Stimulated activated CD4-positive, alpha-beta T cell treated with anti-CD3 and anti-CD28 coated beads, Interleukin-2, amount 100 ng/mL, for 48 hours (primary cell): ENCODE data around the gene PBLD.
"Not testable (repeated sequence)": the region's sequence is repeated elsewhere in the genome, so short reads cannot be mapped to it uniquely, and the experiment has no call there.

ENCODE experiments used
- DNase-seq, 2 donors: peaks; one replicate each; pipeline ENCODE4 v3.0.0-alpha.2; 2020

Gene PBLD

GRCh38 chr10:68277814-68278213 is 54.9 kb downstream of the PBLD start:
- not testable (repeated sequence) for DNase-seq

- DNase-seq, result no peak
Observed at GRCh38 chr10:68276224-68276623, 56.5 kb downstream of the PBLD start.

- no peak for DNase-seq
Observed at GRCh38 chr10:68275600-68276126, 57.1 kb downstream of the PBLD start.

GRCh38 chr10:68272833-68273232 is 59.9 kb downstream of the PBLD start:
- DNase-seq, result no peak

GRCh38 chr10:68271196-68271882 is 61.4 kb downstream of the PBLD start:
- DNase-seq, result no peak

- no peak for DNase-seq
Observed at GRCh38 chr10:68269562-68270290, 63.0 kb downstream of the PBLD start.

- DNase-seq, result no peak
Observed at GRCh38 chr10:68261132-68261856, 71.4 kb downstream of the PBLD start.

- no peak for DNase-seq
Observed at GRCh38 chr10:68253346-68253745, 79.4 kb downstream of the PBLD start.

GRCh38 chr10:68251625-68252495 is 80.9 kb downstream of the PBLD start:
- no peak for DNase-seq

- DNase-seq, result no peak
Observed at GRCh38 chr10:68251151-68251550, 81.6 kb downstream of the PBLD start.

GRCh38 chr10:68249297-68249696 is 83.4 kb downstream of the PBLD start:
- no peak for DNase-seq

- no peak for DNase-seq
Observed at GRCh38 chr10:68247931-68248330, 84.8 kb downstream of the PBLD start.

GRCh38 chr10:68246397-68246796 is 86.3 kb downstream of the PBLD start:
- not testable (repeated sequence) for DNase-seq

- no peak for DNase-seq
Observed at GRCh38 chr10:68242051-68242450, 90.7 kb downstream of the PBLD start.

GRCh38 chr10:68239596-68240150 is 93.1 kb downstream of the PBLD start:
- DNase-seq, result no peak

- DNase-seq, result no peak
Observed at GRCh38 chr10:68239069-68239468, 93.7 kb downstream of the PBLD start.

GRCh38 chr10:68238371-68238770 is 94.4 kb downstream of the PBLD start:
- DNase-seq, result no peak

- no peak for DNase-seq
Observed at GRCh38 chr10:68237173-68237572, 95.6 kb downstream of the PBLD start.

GRCh38 chr10:68235581-68235980 is 97.1 kb downstream of the PBLD start:
- DNase-seq, result no peak

GRCh38 chr10:68235111-68235510 is 97.6 kb downstream of the PBLD start:
- no peak for DNase-seq

- no peak for DNase-seq
Observed at GRCh38 chr10:68233046-68233445, 99.7 kb downstream of the PBLD start.
